ENCODE results near the gene CES5A. TPM values are rescaled to one million over a fixed set of nuclear protein-coding genes. Genes with fewer than 3 reads are reported as not detected.

CES5A gene
- total and polyA plus RNA-seq, 2 donors (not counting 1 experiment from before 2014, with no cell fraction given): not detected

- intact Hi-C loops (cut with micrococcal nuclease): no loop called here
- TF ChIP-seq EZH2 (IDR thresholded peaks at IDR 0.05; ENCODE audit: borderline replicate concordance, insufficient read depth, low read depth, low read length, poor library complexity, severe bottlenecking): no peak
- TF ChIP-seq, protein P1, sequence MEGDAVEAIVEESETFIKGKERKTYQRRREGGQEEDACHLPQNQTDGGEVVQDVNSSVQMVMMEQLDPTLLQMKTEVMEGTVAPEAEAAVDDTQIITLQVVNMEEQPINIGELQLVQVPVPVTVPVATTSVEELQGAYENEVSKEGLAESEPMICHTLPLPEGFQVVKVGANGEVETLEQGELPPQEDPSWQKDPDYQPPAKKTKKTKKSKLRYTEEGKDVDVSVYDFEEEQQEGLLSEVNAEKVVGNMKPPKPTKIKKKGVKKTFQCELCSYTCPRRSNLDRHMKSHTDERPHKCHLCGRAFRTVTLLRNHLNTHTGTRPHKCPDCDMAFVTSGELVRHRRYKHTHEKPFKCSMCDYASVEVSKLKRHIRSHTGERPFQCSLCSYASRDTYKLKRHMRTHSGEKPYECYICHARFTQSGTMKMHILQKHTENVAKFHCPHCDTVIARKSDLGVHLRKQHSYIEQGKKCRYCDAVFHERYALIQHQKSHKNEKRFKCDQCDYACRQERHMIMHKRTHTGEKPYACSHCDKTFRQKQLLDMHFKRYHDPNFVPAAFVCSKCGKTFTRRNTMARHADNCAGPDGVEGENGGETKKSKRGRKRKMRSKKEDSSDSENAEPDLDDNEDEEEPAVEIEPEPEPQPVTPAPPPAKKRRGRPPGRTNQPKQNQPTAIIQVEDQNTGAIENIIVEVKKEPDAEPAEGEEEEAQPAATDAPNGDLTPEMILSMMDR (IDR thresholded peaks at IDR 0.05): no peak
- Mint-ChIP-seq H3K4me3 (no peak overlapping the region), H3K4me1 (no peaks in the 10 kb centered on the region), H3K9me3 (ENCODE audit: insufficient read depth) (peaks cover 5% of the 10 kb centered on the region), H3K27me3 (peaks cover 34% of the 10 kb centered on the region), H3K27ac (no peak overlapping the region)
- H3K79me2 ChIP-seq (ENCODE audit: control insufficient read depth, insufficient read depth, low read length): no peaks in the 10 kb centered on the region
- H3K4me3 ChIP-seq (ENCODE audit: control extremely low read depth in 1 of 5, extremely low read depth in 1 of 5, insufficient read depth in 1 of 5, low read depth in 2 of 5, low read length in 4 of 5): no peak overlapping the region
- H3K36me3 ChIP-seq (replicated peaks in 1 of 2; ENCODE audit: control extremely low read depth in 1 of 2, control insufficient read depth in 1 of 2, extremely low read depth in 1 of 2, insufficient read depth in 2 of 2, low read length in 1 of 2): no peaks in the 10 kb centered on the region
- CTCF ChIA-PET: no interaction called here
- H3K9me3 ChIP-seq (ENCODE audit: control extremely low read depth in 1 of 3, control insufficient read depth in 2 of 3, insufficient read depth in 1 of 3, low read length in 2 of 3): peaks cover 0 to 17% (median 0%) of the 10 kb centered on the region in 3 donors
- H3K4me1 ChIP-seq (ENCODE audit: control insufficient read depth in 2 of 2, insufficient read depth in 2 of 2, low read length in 2 of 2): no peaks in the 10 kb centered on the region
- H2AFZ ChIP-seq (ENCODE audit: insufficient read depth, low read depth, low read length, poor library complexity, severe bottlenecking): no peak overlapping the region
- no peak overlapping the region for H3K27ac ChIP-seq (ENCODE audit: low read length in 2 of 2)
- POLR2A ChIA-PET: no interaction called here
- H3K9ac ChIP-seq (ENCODE audit: low read length): no peak overlapping the region
- 93% methylated on average over 1 of the region's 2 CpGs for WGBS (ENCODE audit: insufficient coverage)
- ATAC-seq (ENCODE audit: low read depth) (no peak), DNase-seq (no peak)
- no peak overlapping the region for H3K4me2 ChIP-seq (replicated peaks; ENCODE audit: low read depth, low read length, poor library complexity, severe bottlenecking)
- H4K20me1 ChIP-seq (ENCODE audit: control insufficient read depth, insufficient read depth, low read length, poor library complexity, severe bottlenecking): no peaks in the 10 kb centered on the region
- peaks cover 0 to 7% (median 1%) of the 10 kb centered on the region in 4 experiments for H3K27me3 ChIP-seq (replicated peaks in 1 of 4; ENCODE audit: control extremely low read depth in 1 of 4, control insufficient read depth in 3 of 4, insufficient read depth in 4 of 4, low read length in 3 of 4)
These were observed 34.7 kb upstream of the CES5A start for GRCh38 chr16:55909876-55910275.

- Histone ChIP-seq H3K36me3 (replicated peaks in 1 of 2; ENCODE audit: control extremely low read depth in 1 of 2, control insufficient read depth in 1 of 2, extremely low read depth in 1 of 2, insufficient read depth in 2 of 2, low read length in 1 of 2) (no peaks in the 10 kb centered on the region), H3K4me3 (ENCODE audit: control extremely low read depth in 1 of 5, extremely low read depth in 1 of 5, insufficient read depth in 1 of 5, low read depth in 2 of 5, low read length in 4 of 5) (no peak overlapping the region), H3K79me2 (ENCODE audit: control insufficient read depth, insufficient read depth, low read length) (no peaks in the 10 kb centered on the region), H3K27me3 (replicated peaks in 1 of 4; ENCODE audit: control extremely low read depth in 1 of 4, control insufficient read depth in 3 of 4, insufficient read depth in 4 of 4, low read length in 3 of 4) (peaks cover 0 to 7% (median 1%) of the 10 kb centered on the region in 4 experiments), H3K27ac (ENCODE audit: low read length in 2 of 2) (no peak overlapping the region), H3K4me2 (replicated peaks; ENCODE audit: low read depth, low read length, poor library complexity, severe bottlenecking) (no peak overlapping the region), H3K4me1 (ENCODE audit: control insufficient read depth in 2 of 2, insufficient read depth in 2 of 2, low read length in 2 of 2) (no peaks in the 10 kb centered on the region), H3K9me3 (ENCODE audit: control extremely low read depth in 1 of 3, control insufficient read depth in 2 of 3, insufficient read depth in 1 of 3, low read length in 2 of 3) (peaks cover 5 to 17% (median 5%) of the 10 kb centered on the region in 3 donors), H4K20me1 (ENCODE audit: control insufficient read depth, insufficient read depth, low read length, poor library complexity, severe bottlenecking) (no peaks in the 10 kb centered on the region), H3K9ac (ENCODE audit: low read length) (no peak overlapping the region), H2AFZ (ENCODE audit: insufficient read depth, low read depth, low read length, poor library complexity, severe bottlenecking) (no peak overlapping the region)
- Mint-ChIP-seq H3K9me3 (ENCODE audit: insufficient read depth) (peaks cover 11% of the 10 kb centered on the region), H3K4me3 (no peak overlapping the region), H3K27ac (no peak overlapping the region), H3K4me1 (no peaks in the 10 kb centered on the region), H3K27me3 (peaks cover 38% of the 10 kb centered on the region)
- ATAC-seq (ENCODE audit: low read depth) (no peak), DNase-seq (no peak)
- TF ChIP-seq, protein P1 (IDR thresholded peaks at IDR 0.05): no peak
- no peak for TF ChIP-seq EZH2 (IDR thresholded peaks at IDR 0.05; ENCODE audit: borderline replicate concordance, insufficient read depth, low read depth, low read length, poor library complexity, severe bottlenecking)
- POLR2A ChIA-PET: no interaction called here
- intact Hi-C loops (cut with micrococcal nuclease): no loop called here
- 81% methylated on average over 3 of the region's 4 CpGs for WGBS (ENCODE audit: insufficient coverage)
- CTCF ChIA-PET: no interaction called here
These were observed 33.5 kb upstream of the CES5A start for GRCh38 chr16:55908641-55909040.

Measured in B cell (primary cell).